WTC11 (cell line): ENCODE results near the gene SNX14. TPM values are rescaled to one million over a fixed set of nuclear protein-coding genes. Genes with fewer than 3 reads are reported as not detected.
A peak's percentile ranks its signal among the peaks of the same experiment; 100 is the strongest.

Source experiments
- ATAC-seq: fragments of 200-7000 bp; cut with Tn5 transposase; 2 replicates; pipeline ENCODE4 v1.10.0; 2021; ENCODE audit warnings: mild to moderate bottlenecking, moderate library complexity
- CTCF ChIA-PET: fragments of 300-600 bp; sonication (Branson Sonifier 250); formaldehyde crosslinking; loops from one replicate; lab custom pipeline; 2021; ENCODE audit warnings: antibody characterized with exemption; lab: Charles Lee
- POLR2A ChIA-PET: fragments of 350-600 bp; sonication (Branson Sonifier 250); formaldehyde crosslinking; loops from one replicate; lab custom pipeline; 2021; ENCODE audit warnings: antibody characterized with exemption; lab: Charles Lee
- DNase-seq: peaks from one replicate; pipeline ENCODE4 v3.0.0; 2021; ENCODE audit warnings: low spot score
- H3K27ac Mint-ChIP-seq: 2 replicates; pipeline ENCODE4 v1.8.0; 2021; ENCODE audit warnings: mixed read lengths
- H3K27me3 Mint-ChIP-seq: 2 replicates; pipeline ENCODE4 v1.8.0; 2021; ENCODE audit warnings: low read depth, mild to moderate bottlenecking, moderate library complexity, mixed read lengths
- H3K36me3 Mint-ChIP-seq: 2 replicates; pipeline ENCODE4 v1.8.0; 2021; ENCODE audit warnings: mixed read lengths
- H3K4me1 Mint-ChIP-seq: 2 replicates; pipeline ENCODE4 v1.8.0; 2022; ENCODE audit warnings: mixed read lengths
- H3K4me3 Mint-ChIP-seq: 2 replicates; pipeline ENCODE4 v1.8.0; 2021; ENCODE audit warnings: mild to moderate bottlenecking, moderate library complexity, mixed read lengths
- H3K9me3 Mint-ChIP-seq: 2 replicates; pipeline ENCODE4 v1.8.0; 2021; ENCODE audit warnings: mixed read lengths
- CREB1 ChIP-seq: sonication (generic); formaldehyde crosslinking; IDR thresholded peaks from 2 replicates; pipeline ENCODE4 v1.8.0; 2023; ENCODE audit warnings: mild to moderate bottlenecking, missing genetic modification reagents
- CTCF ChIP-seq: fragments of 200-600 bp; IDR thresholded peaks from 2 replicates; pipeline ENCODE4 v1.8.0; 2022; ENCODE audit warnings: antibody characterized with exemption
- ETV6 ChIP-seq: sonication (generic); formaldehyde crosslinking; IDR thresholded peaks from 2 replicates; pipeline ENCODE4 v1.8.1; 2022; ENCODE audit warnings: mild to moderate bottlenecking, missing genetic modification reagents
- FOXJ3 ChIP-seq: sonication (generic); formaldehyde crosslinking; IDR thresholded peaks from 2 replicates; pipeline ENCODE4 v1.9.0; 2021; ENCODE audit warnings: missing genetic modification reagents, mild to moderate bottlenecking, borderline replicate concordance
- FOXP1 ChIP-seq: sonication (generic); formaldehyde crosslinking; IDR thresholded peaks from 2 replicates; pipeline ENCODE4 v1.8.0; 2022; ENCODE audit warnings: missing genetic modification reagents, mild to moderate bottlenecking, moderate library complexity, borderline replicate concordance
- GABPB1 ChIP-seq: sonication (generic); formaldehyde crosslinking; IDR thresholded peaks from 2 replicates; pipeline ENCODE4 v1.8.1; 2023; ENCODE audit warnings: mild to moderate bottlenecking, missing genetic modification reagents
- GRHL2 ChIP-seq: fragments of 250-450 bp; sonication (Bioruptor Pico); IDR thresholded peaks from 2 replicates; pipeline ENCODE4 v1.8.0; 2022; ENCODE audit warnings: mild to moderate bottlenecking, moderate library complexity; ENCODE audit not compliant: insufficient replicate concordance, severe bottlenecking
- HMGA2 ChIP-seq: fragments of 250-450 bp; sonication (Bioruptor Pico); IDR thresholded peaks from 2 replicates; pipeline ENCODE4 v1.4.0; 2021; ENCODE audit warnings: mild to moderate bottlenecking, moderate library complexity
- HMGXB4 ChIP-seq: sonication (generic); formaldehyde crosslinking; IDR thresholded peaks from 2 replicates; pipeline ENCODE4 v1.8.1; 2023; ENCODE audit warnings: mild to moderate bottlenecking, moderate library complexity, missing genetic modification reagents
- MXD4 ChIP-seq: fragments of 250-450 bp; sonication (Bioruptor Pico); IDR thresholded peaks from 2 replicates; pipeline ENCODE4 v1.8.0; 2021; ENCODE audit warnings: mild to moderate bottlenecking, moderate library complexity, borderline replicate concordance
- NR3C1 ChIP-seq: sonication (generic); formaldehyde crosslinking; conservative IDR thresholded peaks from 2 replicates; pipeline ENCODE4 v1.8.1; 2023; ENCODE audit warnings: low read depth, mild to moderate bottlenecking, missing genetic modification reagents
- SMAD3 ChIP-seq: sonication (generic); formaldehyde crosslinking; IDR thresholded peaks from 2 replicates; pipeline ENCODE4 v1.8.0; 2022; ENCODE audit warnings: missing genetic modification reagents, mild to moderate bottlenecking, borderline replicate concordance
- SMAD4 ChIP-seq: sonication (generic); formaldehyde crosslinking; IDR thresholded peaks from 2 replicates; pipeline ENCODE4 v1.8.0; 2022; ENCODE audit warnings: mild to moderate bottlenecking, missing genetic modification reagents
- SOX15 ChIP-seq: fragments of 250-450 bp; sonication (Bioruptor Pico); IDR thresholded peaks from 2 replicates; pipeline ENCODE4 v1.9.0; 2021; ENCODE audit warnings: mild to moderate bottlenecking
- TEAD4 ChIP-seq: sonication (generic); formaldehyde crosslinking; IDR thresholded peaks from 2 replicates; pipeline ENCODE4 v1.8.0; 2022; ENCODE audit warnings: mild to moderate bottlenecking, missing genetic modification reagents
- ZMAT4 ChIP-seq: fragments of 250-450 bp; sonication (Bioruptor Pico); IDR thresholded peaks from 2 replicates; pipeline ENCODE4 v1.9.0; 2021; ENCODE audit warnings: mild to moderate bottlenecking
- ZNF138 ChIP-seq: sonication (generic); formaldehyde crosslinking; conservative IDR thresholded peaks from 2 replicates; pipeline ENCODE4 v1.8.1; 2022; ENCODE audit warnings: mild to moderate bottlenecking, moderate library complexity, missing genetic modification reagents
- ZNF232 ChIP-seq: sonication (generic); formaldehyde crosslinking; IDR thresholded peaks from 2 replicates; pipeline ENCODE4 v1.8.0; 2022; ENCODE audit warnings: mild to moderate bottlenecking, missing genetic modification reagents
- ZNF317 ChIP-seq: sonication (generic); formaldehyde crosslinking; IDR thresholded peaks from 2 replicates; pipeline ENCODE4 v1.8.1; 2023; ENCODE audit warnings: low read depth, mild to moderate bottlenecking, moderate library complexity, missing genetic modification reagents, borderline replicate concordance
- ZNF671 ChIP-seq: fragments of 250-450 bp; sonication (Bioruptor Pico); IDR thresholded peaks from 2 replicates; pipeline ENCODE4 v1.8.0; 2021; ENCODE audit warnings: mild to moderate bottlenecking
- total RNA-seq: library from RNA; stranded (reverse); gene quantifications from 3 replicates; pipeline ENCODE4 v1.2.3, GENCODE V29; 2021

SNX14 gene
- total RNA-seq, 1 experiment from 2014 or later = 34.3 TPM

GRCh38 chr6:85483846-85484245, 109.8 kb downstream of the SNX14 start:
- Mint-ChIP-seq H3K4me1 (peaks cover 4% of the 10 kb centered on the region; the same call in 1 of the 2 replicates), H3K27ac (no peak overlapping the region), H3K36me3 (no peaks in the 10 kb centered on the region), H3K9me3 (no peaks in the 10 kb centered on the region), H3K4me3 (no peak overlapping the region), H3K27me3 (peaks cover 2% of the 10 kb centered on the region; the same call in 1 of the 2 replicates)
- ChIA-PET CTCF (interaction anchor here (0.6 to 4.1 kb wide), 13 partner anchors 10 to 267 kb away, joined by 3 to 117 read pairs (median 8); partner anchors contain the start of gene NT5E), POLR2A (no interaction called here)
- ATAC-seq (no peak), DNase-seq (no peak)
- TF ChIP-seq TEAD4 (CRISPR knock-in tag) (no peak), GABPB1 (CRISPR knock-in tag) (no peak), ZNF232 (no peak), ETV6 (CRISPR knock-in tag) (no peak), SMAD3 (CRISPR knock-in tag) (no peak), CREB1 (CRISPR knock-in tag) (no peak), FOXP1 (no peak), HMGXB4 (CRISPR knock-in tag) (no peak), SMAD4 (CRISPR knock-in tag) (no peak), ZNF317 (CRISPR knock-in tag) (no peak)

GRCh38 chr6:85482905-85483700, 110.6 kb downstream of the SNX14 start:
- ATAC-seq = peak; percentile 98
- POLR2A ChIA-PET = no interaction called here
- H3K9me3 Mint-ChIP-seq = no peaks in the 10 kb centered on the region
- no peaks in the 10 kb centered on the region for H3K36me3 Mint-ChIP-seq
- H3K4me3 Mint-ChIP-seq = no peak overlapping the region
- TF ChIP-seq HMGA2 (CRISPR knock-in tag) (no peak), CTCF (peak; percentile 100)
- CTCF ChIA-PET = interaction anchor here (0.5 to 4.1 kb wide), 47 partner anchors 9 to 320 kb away, joined by 3 to 117 read pairs (median 5); partner anchors contain the start of genes NT5E and SNX14
- peaks cover 2% of the 10 kb centered on the region; the same call in 1 of the 2 replicates for H3K27me3 Mint-ChIP-seq
- H3K27ac Mint-ChIP-seq = no peak overlapping the region
- H3K4me1 Mint-ChIP-seq = peaks cover 4% of the 10 kb centered on the region; the same call in 1 of the 2 replicates
- DNase-seq = peak; percentile 90

- peaks cover 3% of the 10 kb centered on the region; the same call in 1 of the 2 replicates for H3K36me3 Mint-ChIP-seq
- DNase-seq = no peak
Observed at GRCh38 chr6:85482206-85482904, 111.3 kb downstream of the SNX14 start.

More at GRCh38 chr6:85482206-85482904, 111.3 kb downstream of the SNX14 start:
- ChIA-PET POLR2A (no interaction called here), CTCF (interaction anchor here (0.5 to 4.1 kb wide), 45 partner anchors 8 to 321 kb away, joined by 3 to 117 read pairs (median 5); partner anchors contain the start of genes NT5E and SNX14)
- Mint-ChIP-seq H3K27me3 (peaks cover 2% of the 10 kb centered on the region; the same call in 1 of the 2 replicates), H3K4me1 (peaks cover 4% of the 10 kb centered on the region; the same call in 1 of the 2 replicates), H3K27ac (no peak overlapping the region), H3K4me3 (no peak overlapping the region), H3K9me3 (peaks cover 4% of the 10 kb centered on the region)
- ATAC-seq = no peak
- TF ChIP-seq SMAD3 (CRISPR knock-in tag) (no peak), ZNF671 (CRISPR knock-in tag) (no peak), GRHL2 (no peak), ZNF138 (CRISPR knock-in tag) (no peak), NR3C1 (no peak), MXD4 (CRISPR knock-in tag) (no peak), ZMAT4 (no peak), FOXJ3 (no peak), SOX15 (no peak)
